ENCODE measurements around the gene SCGB1C1.
A peak's percentile ranks its signal among the peaks of the same experiment; 100 is the strongest.

The SCGB1C1 gene

DNA sequence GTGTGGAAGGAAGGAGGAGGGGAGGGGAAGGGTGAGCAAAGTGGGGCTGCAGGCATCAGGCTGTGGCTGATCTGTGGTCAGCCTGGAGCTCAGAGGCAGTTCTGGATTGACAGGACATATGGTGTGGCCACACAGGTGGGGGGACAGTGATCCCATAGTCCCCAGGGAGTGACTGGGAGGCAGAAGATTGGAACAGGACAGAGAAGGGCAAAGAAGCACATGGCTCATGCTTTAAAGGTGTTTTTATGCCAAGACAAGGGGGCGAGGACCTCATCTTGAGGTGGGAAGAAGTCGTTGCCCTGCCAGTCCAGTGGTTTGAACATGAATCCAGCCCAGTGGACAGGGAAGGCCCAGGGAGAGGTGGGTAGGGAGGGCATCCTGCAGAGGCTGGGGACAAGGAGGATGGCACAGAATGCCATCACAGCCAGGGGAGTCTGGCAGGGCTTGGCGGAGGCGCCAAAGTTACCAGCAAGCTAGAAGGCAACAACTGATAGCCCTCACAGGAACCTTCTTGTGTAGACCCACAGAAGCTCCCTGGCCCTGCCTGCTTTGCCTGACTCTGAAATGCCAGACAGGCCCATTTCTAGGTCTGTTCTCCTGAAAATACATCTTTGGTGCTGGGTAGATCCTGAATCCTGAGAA lies 11.2 kb downstream of the SCGB1C1 start:
- no peak for TF ChIP-seq CTCF (IDR thresholded peaks at IDR 0.05; ENCODE audit: insufficient read depth, missing control alignments)
- no peak for FAIRE-seq
- no peak for DNase-seq (ENCODE audit: insufficient read length, low spot score)

- FAIRE-seq, result no peak
Measured at GRCh38 chr11:204587-205109, 11.8 kb downstream of the SCGB1C1 start.

DNA sequence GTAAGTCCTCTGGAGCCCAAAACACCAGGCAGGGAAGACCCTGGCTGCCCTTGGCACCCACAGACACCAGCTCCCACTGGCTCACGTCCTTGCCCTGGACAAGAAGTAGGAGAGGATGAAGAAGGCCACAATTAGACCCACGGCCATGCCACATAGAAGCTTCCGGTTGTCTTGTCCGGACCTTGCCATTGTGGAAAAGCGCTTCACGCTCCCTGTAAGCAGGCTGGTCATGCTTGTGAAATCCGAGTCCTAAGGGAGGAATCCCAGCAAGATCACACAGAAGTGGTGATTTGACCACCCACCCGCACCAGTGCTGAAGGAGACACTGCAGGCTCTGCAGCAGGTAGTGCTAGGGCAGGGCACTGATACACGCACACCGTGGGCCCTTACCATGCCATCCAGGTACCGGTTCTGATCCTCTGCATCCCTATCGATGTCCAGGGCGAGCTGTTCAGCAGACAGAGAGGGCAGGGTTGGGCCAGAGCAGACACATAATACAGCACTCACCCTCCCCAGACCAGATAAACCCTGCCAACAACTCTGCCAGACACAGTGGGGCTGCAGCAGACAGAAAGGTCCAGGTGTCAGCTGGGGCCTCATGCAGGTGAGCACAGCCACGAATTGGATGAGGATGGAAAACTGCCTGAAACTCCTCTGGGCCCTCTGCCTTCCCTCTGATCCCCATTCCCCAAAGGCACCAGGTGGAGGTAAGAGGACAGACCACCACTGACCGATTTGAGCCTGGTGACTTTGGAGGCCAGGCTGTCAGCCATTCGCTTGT lies 12.5 kb downstream of the SCGB1C1 start:
- DNase-seq (ENCODE audit: insufficient read length, low spot score) (no peak), FAIRE-seq (no peak)
- TF ChIP-seq CTCF (IDR thresholded peaks at IDR 0.05; ENCODE audit: insufficient read depth, missing control alignments), result no peak

More at GRCh38 chr11:204587-205109, 11.8 kb downstream of the SCGB1C1 start:
- no peak for DNase-seq (ENCODE audit: insufficient read length, low spot score)
- TF ChIP-seq CTCF (IDR thresholded peaks at IDR 0.05; ENCODE audit: insufficient read depth, missing control alignments), result no peak

GRCh38 chr11:206002-206384 lies 13.1 kb downstream of the SCGB1C1 start:
- no peak for TF ChIP-seq CTCF (IDR thresholded peaks at IDR 0.05; ENCODE audit: insufficient read depth, missing control alignments)
- FAIRE-seq (no peak), DNase-seq (ENCODE audit: insufficient read length, low spot score) (no peak)

DNA sequence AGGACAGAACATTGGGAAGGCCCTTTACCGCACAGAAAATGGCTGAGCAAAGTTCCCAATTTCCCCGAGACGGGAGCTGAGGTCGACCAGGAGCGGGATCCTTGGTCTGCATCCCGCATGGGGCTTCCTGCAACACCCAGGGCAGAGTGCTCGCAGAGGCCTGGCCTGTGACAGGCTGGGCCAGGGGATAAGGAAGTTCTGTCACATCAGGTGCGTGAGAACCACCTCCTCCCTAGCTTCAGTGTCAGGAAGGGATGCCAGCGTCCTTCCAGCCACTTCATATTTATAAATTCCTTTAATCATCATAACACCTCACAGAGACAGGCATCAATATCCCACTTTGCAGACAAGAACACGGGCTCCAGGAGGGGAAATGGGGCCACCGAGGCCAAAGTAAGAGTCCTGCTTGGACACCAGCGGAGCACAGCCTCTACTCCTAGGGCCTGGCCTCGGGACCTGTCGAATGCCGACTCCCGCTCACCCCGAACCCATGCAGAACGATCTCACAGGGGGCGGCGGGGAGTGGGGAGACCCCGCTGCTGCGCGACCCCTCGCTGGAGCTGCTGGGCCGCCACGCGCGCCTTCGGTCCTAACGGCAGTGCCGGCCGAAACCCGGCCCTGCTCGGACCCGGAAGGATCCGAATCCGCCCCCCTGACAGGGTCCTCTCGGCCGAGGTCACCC lies 13.8 kb downstream of the SCGB1C1 start:
- no peak for TF ChIP-seq CTCF (IDR thresholded peaks at IDR 0.05; ENCODE audit: insufficient read depth, missing control alignments)
- FAIRE-seq (no peak), DNase-seq (ENCODE audit: insufficient read length, low spot score) (no peak)

- TF ChIP-seq CTCF (IDR thresholded peaks at IDR 0.05; ENCODE audit: insufficient read depth, missing control alignments), result no peak
- DNase-seq (ENCODE audit: insufficient read length, low spot score) (peak; percentile 82), FAIRE-seq (no peak)
Measured at GRCh38 chr11:207208-207862, 14.5 kb downstream of the SCGB1C1 start, which contains the start of the genes BET1L and RIC8A. BET1L (minus strand) TSS chr11:207399; CDS start chr11:207321, 78 bp downstream. RIC8A (plus strand) TSS chr11:207708; CDS start chr11:208855, 1,147 bp downstream.
